ENCODE measurements around the gene SSU72. TPM values are rescaled to one million over a fixed set of nuclear protein-coding genes. Genes with fewer than 3 reads are reported as not detected.

SSU72 gene
- total RNA-seq, 2 experiments from 2014 or later = 105 to 123 TPM

- no peaks in the 10 kb centered on the region for H3K27me3 Mint-ChIP-seq
- ChIA-PET CTCF (interaction anchor here (0.6 to 1.1 kb wide), 2 partner anchors 13 to 46 kb away, joined by 3 read pairs; no protein-coding TSS in a partner anchor), POLR2A (no interaction called here)
- no peak overlapping the region for H3K27ac Mint-ChIP-seq
- H3K36me3 Mint-ChIP-seq (ENCODE audit: low read depth) = no peaks in the 10 kb centered on the region
- no peaks in the 10 kb centered on the region for H3K4me1 Mint-ChIP-seq
- no peak overlapping the region for H3K4me3 Mint-ChIP-seq
- ATAC-seq (peak; percentile 39), DNase-seq (no peak)
- intact Hi-C loops (cut with DNase I, micrococcal nuclease) = no loop called here
- H3K9me3 Mint-ChIP-seq (ENCODE audit: low read depth) = no peaks in the 10 kb centered on the region
Measured at GRCh38 chr1:1591452-1591851, 16.8 kb upstream of the SSU72 start.

DNA sequence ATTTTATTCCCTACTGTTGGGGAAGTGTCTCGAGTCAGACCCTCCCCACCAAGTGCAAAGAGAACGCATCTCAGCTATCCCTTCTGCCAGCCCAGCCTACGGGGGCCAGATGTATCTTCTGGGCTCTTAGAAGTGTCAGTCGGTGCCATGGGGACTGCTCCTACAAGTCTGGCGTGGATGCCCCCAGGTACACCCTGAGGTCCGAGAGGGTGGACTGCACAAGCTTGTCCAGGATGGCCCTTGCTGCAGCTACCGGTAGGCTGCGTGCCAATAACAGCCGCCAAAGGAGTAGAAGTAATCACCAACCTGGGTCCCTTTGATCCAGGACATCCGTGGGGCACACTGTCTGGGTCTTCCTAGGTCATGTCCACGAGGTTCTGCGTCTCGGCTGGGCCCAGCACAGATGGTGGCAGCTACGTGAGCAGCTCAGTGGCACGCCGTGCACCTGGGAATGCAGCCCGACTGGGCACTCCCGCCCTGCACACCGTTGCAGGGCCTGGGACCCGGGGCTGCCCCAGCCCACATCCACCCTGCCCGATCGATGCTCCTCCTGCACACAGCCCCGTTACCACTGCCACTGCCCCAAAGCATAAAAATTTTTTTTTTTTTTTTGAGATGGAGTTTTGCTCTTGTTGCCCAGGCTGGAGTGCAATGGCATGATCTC lies 8.8 kb upstream of the SSU72 start:
- no peak for DNase-seq
- H3K27ac Mint-ChIP-seq = no peak overlapping the region
- H3K4me1 Mint-ChIP-seq = peaks cover 5% of the 10 kb centered on the region
- no peaks in the 10 kb centered on the region for H3K9me3 Mint-ChIP-seq (ENCODE audit: low read depth)
- H3K36me3 Mint-ChIP-seq (ENCODE audit: low read depth) = no peaks in the 10 kb centered on the region
- intact Hi-C loops (cut with DNase I, micrococcal nuclease) = no loop called here
- H3K27me3 Mint-ChIP-seq = peaks cover 8% of the 10 kb centered on the region
- no peak for ATAC-seq
- CTCF ChIA-PET = no interaction called here
- no peak overlapping the region for H3K4me3 Mint-ChIP-seq
- POLR2A ChIA-PET = interaction anchor here (0.6 kb wide), 1 partner anchor 16 kb away, joined by 3 read pairs; no protein-coding TSS in a partner anchor

DNA sequence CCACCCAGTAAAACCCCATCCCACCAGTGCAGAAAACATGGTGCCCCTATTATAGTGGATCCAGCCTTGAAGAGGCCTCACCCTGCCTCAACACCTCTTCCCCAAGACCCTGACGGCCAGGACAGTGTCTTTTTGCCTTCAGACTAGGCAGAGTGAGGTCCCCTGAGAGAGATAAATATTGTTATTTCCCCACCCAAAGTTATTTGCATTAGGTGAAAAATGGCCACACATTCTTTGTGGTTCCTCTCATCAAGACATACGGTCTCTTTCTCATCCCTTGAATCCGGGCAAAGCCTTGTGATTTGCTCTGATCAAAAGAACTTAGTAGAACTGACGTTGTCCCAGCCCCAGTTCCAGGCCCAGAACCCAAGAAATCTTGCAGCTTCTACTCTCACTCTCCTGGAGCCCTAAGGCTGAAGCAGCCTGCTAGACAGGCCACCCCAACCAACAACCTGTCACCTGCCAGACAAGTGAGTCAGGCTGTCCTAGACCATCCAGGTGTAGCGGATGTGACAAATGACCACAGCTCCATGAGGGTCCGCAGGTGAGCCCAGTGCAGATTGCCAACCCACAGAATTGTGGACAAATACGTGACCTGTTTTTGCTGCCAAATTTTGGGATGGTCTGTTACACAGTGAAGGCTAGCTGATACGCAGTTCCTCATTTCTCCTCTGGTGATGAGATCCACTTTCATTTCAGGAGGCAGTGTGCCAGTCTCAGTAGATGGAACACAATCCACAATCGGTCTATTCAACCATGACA lies 8.1 kb upstream of the SSU72 start:
- peaks cover 5% of the 10 kb centered on the region for H3K4me1 Mint-ChIP-seq
- DNase-seq = no peak
- H3K27ac Mint-ChIP-seq = no peak overlapping the region
- POLR2A ChIA-PET = interaction anchor here (0.6 kb wide), 1 partner anchor 16 kb away, joined by 3 read pairs; no protein-coding TSS in a partner anchor
- CTCF ChIA-PET = no interaction called here
- no peaks in the 10 kb centered on the region for H3K36me3 Mint-ChIP-seq (ENCODE audit: low read depth)
- H3K4me3 Mint-ChIP-seq = no peak overlapping the region
- ATAC-seq = no peak
- peaks cover 8% of the 10 kb centered on the region for H3K27me3 Mint-ChIP-seq
- no peaks in the 10 kb centered on the region for H3K9me3 Mint-ChIP-seq (ENCODE audit: low read depth)
- intact Hi-C loops (cut with DNase I, micrococcal nuclease) = no loop called here

- Mint-ChIP-seq H3K4me3 (no peak overlapping the region), H3K4me1 (peaks cover 10% of the 10 kb centered on the region), H3K27ac (no peak overlapping the region), H3K36me3 (ENCODE audit: low read depth) (peaks cover 4% of the 10 kb centered on the region), H3K9me3 (ENCODE audit: low read depth) (no peaks in the 10 kb centered on the region), H3K27me3 (peaks cover 6% of the 10 kb centered on the region)
- ATAC-seq = no peak
- CTCF ChIA-PET = interaction anchor here (0.6 to 0.9 kb wide), 4 partner anchors 13 to 87 kb away, joined by 3 to 6 read pairs (median 3); no protein-coding TSS in a partner anchor
- intact Hi-C loops (cut with DNase I, micrococcal nuclease) = loop anchor here in 1 of 2 experiments (5.0 kb wide), 1 partner anchor 329 kb away; no protein-coding TSS in a partner anchor
- POLR2A ChIA-PET = no interaction called here
- DNase-seq = no peak
Measured at GRCh38 chr1:1578371-1578940, 3.8 kb upstream of the SSU72 start.

GRCh38 chr1:1577367-1578011 lies 2.8 kb upstream of the SSU72 start:
- peaks cover 6% of the 10 kb centered on the region for H3K27me3 Mint-ChIP-seq
- H3K9me3 Mint-ChIP-seq (ENCODE audit: low read depth) = no peaks in the 10 kb centered on the region
- peaks cover 14% of the 10 kb centered on the region for H3K4me1 Mint-ChIP-seq
- no peak overlapping the region for H3K4me3 Mint-ChIP-seq
- H3K27ac Mint-ChIP-seq = no peak overlapping the region
- H3K36me3 Mint-ChIP-seq (ENCODE audit: low read depth) = peaks cover 13% of the 10 kb centered on the region
- ATAC-seq (no peak), DNase-seq (no peak)
- POLR2A ChIA-PET = no interaction called here
- CTCF ChIA-PET = interaction anchor here (0.7 to 0.9 kb wide), 3 partner anchors 14 to 88 kb away, joined by 3 to 6 read pairs (median 4); no protein-coding TSS in a partner anchor
- intact Hi-C loops (cut with DNase I, micrococcal nuclease) = loop anchor here in 1 of 2 experiments (5.0 kb wide), 1 partner anchor 330 kb away; no protein-coding TSS in a partner anchor

GRCh38 chr1:1573843-1574720 lies 581 bp downstream of the SSU72 start:
- Mint-ChIP-seq H3K9me3 (ENCODE audit: low read depth) (no peaks in the 10 kb centered on the region), H3K27me3 (no peaks in the 10 kb centered on the region), H3K36me3 (ENCODE audit: low read depth) (peaks cover 33% of the 10 kb centered on the region), H3K4me1 (peaks cover 35% of the 10 kb centered on the region), H3K27ac (peak overlapping the region; percentile 98), H3K4me3 (peak overlapping the region; percentile 99)
- DNase-seq (peak; percentile 82), ATAC-seq (peak; percentile 70)
- POLR2A ChIA-PET = no interaction called here
- intact Hi-C loops (cut with DNase I, micrococcal nuclease) = loop anchor here (1.0 to 2.0 kb wide), 12 partner anchors 41 to 458 kb away; partner anchors contain the start of genes MIB2 (in 2 of the 2), ATAD3A (in 1 of the 2), ATAD3B (in 1 of the 2) and AURKAIP1 (in 1 of the 2)
- CTCF ChIA-PET = no interaction called here

- H3K27ac Mint-ChIP-seq = peak overlapping the region; percentile 51
Measured at GRCh38 chr1:1569341-1569740, 5.3 kb downstream of the SSU72 start.

DNA sequence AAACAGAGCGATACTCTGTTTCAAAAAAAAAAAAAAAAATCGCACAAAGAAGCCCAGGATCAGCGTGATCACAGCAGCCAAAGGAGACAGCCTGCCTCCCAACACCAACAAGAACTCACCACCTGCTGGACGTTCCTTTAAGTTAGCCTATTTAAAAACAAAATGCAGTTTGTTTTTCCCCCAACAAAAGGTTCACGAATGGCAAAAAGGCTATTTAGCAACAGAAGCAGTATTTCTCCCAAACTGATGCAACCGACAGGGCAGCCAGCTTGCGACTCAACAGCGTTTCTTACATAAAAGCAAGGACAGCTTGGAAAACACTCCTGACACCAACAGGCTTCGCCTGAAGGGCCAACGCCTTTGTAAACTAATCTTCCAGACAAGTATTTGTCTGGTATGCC lies 6.8 kb downstream of the SSU72 start:
- Mint-ChIP-seq H3K36me3 (ENCODE audit: low read depth) (peaks cover 61% of the 10 kb centered on the region), H3K27me3 (no peaks in the 10 kb centered on the region), H3K4me1 (peaks cover 44% of the 10 kb centered on the region), H3K4me3 (no peak overlapping the region), H3K27ac (no peak overlapping the region), H3K9me3 (ENCODE audit: low read depth) (no peaks in the 10 kb centered on the region)
- ATAC-seq (no peak), DNase-seq (no peak)
- intact Hi-C loops (cut with DNase I, micrococcal nuclease) = no loop called here
- POLR2A ChIA-PET = interaction anchor here (0.6 kb wide), 1 partner anchor 175 kb away, joined by 3 read pairs; no protein-coding TSS in a partner anchor
- CTCF ChIA-PET = interaction anchor here (0.9 kb wide), 1 partner anchor 9 kb away, joined by 3 read pairs; no protein-coding TSS in a partner anchor

More at GRCh38 chr1:1569341-1569740, 5.3 kb downstream of the SSU72 start:
- CTCF ChIA-PET = interaction anchor here (0.6 kb wide), 1 partner anchor 59 kb away, joined by 5 read pairs; no protein-coding TSS in a partner anchor
- POLR2A ChIA-PET = no interaction called here
- H3K4me1 Mint-ChIP-seq = peaks cover 44% of the 10 kb centered on the region
- H3K36me3 Mint-ChIP-seq (ENCODE audit: low read depth) = peaks cover 58% of the 10 kb centered on the region
- no peaks in the 10 kb centered on the region for H3K9me3 Mint-ChIP-seq (ENCODE audit: low read depth)
- no peak for ATAC-seq
- DNase-seq = no peak
- no peaks in the 10 kb centered on the region for H3K27me3 Mint-ChIP-seq
- intact Hi-C loops (cut with DNase I, micrococcal nuclease) = no loop called here
- no peak overlapping the region for H3K4me3 Mint-ChIP-seq

DNA sequence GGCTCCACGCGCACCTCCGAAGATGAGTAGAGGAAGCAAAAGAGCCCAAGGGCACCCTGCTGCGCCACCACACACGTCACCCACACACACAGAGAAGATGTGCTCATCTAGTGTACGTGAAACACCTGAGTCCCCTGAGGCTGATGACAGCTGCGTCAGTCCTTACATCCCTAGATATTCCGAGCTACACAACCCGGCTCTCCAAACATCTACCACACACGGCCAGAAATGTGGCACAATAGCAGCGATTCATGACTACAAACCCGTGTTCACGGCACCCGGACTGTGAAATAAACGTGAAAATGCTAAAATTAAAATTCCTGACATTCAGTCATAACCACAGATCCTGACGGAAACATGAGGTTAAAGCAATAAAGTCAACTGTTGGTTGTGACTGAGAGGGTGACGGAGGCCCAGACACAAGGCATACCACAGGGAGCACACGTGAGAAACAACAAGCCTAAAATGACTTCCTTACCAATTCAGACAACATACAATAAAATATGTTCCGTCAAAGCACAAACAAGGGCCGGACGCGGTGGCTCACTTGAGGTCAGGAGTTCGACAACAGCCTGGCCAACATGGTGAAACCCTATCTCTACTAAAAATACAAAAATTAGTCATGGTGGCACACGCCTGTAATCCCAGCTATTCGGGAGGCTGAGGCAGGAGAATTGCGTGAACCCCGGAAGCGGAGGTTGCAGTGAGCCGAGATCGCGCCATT lies 7.3 kb downstream of the SSU72 start:
- peak overlapping the region; percentile 34 for H3K27ac Mint-ChIP-seq
- CTCF ChIA-PET = no interaction called here
- DNase-seq (no peak), ATAC-seq (no peak)
- H3K9me3 Mint-ChIP-seq (ENCODE audit: low read depth) = no peaks in the 10 kb centered on the region
- no peaks in the 10 kb centered on the region for H3K27me3 Mint-ChIP-seq
- H3K4me1 Mint-ChIP-seq = peaks cover 38% of the 10 kb centered on the region
- POLR2A ChIA-PET = interaction anchor here (0.6 kb wide), 1 partner anchor 175 kb away, joined by 3 read pairs; no protein-coding TSS in a partner anchor
- peaks cover 61% of the 10 kb centered on the region for H3K36me3 Mint-ChIP-seq (ENCODE audit: low read depth)
- H3K4me3 Mint-ChIP-seq = no peak overlapping the region
- intact Hi-C loops (cut with DNase I, micrococcal nuclease) = no loop called here

DNA sequence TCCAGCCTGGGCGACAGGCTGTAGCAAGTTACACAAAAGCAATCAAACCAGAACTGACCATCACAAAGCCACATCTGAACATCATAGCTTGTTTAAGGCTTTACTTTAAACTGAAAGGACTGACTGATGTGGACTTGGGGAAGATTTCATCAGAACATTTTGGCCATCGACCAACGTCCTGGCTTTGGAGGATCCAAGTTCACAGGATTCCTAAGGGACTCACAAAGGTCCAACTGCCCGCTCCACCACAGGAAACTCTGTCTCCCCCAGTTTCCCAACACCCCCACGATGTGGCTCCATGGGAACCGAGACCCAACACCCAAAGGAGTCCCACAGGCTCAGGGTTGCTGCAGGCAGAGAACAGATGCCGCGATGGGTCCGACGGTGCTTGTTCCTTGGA lies 9.3 kb downstream of the SSU72 start:
- ATAC-seq = no peak
- H3K36me3 Mint-ChIP-seq (ENCODE audit: low read depth) = peaks cover 58% of the 10 kb centered on the region
- ChIA-PET POLR2A (no interaction called here), CTCF (interaction anchor here (1.3 kb wide), 1 partner anchor 9 kb away, joined by 4 read pairs; no protein-coding TSS in a partner anchor)
- no peaks in the 10 kb centered on the region for H3K9me3 Mint-ChIP-seq (ENCODE audit: low read depth)
- intact Hi-C loops (cut with DNase I, micrococcal nuclease) = no loop called here
- no peak for DNase-seq
- H3K4me1 Mint-ChIP-seq = peaks cover 30% of the 10 kb centered on the region
- H3K27ac Mint-ChIP-seq = no peak overlapping the region
- H3K4me3 Mint-ChIP-seq = no peak overlapping the region
- H3K27me3 Mint-ChIP-seq = no peaks in the 10 kb centered on the region

All from activated CD4-positive, alpha-beta T cell treated with anti-CD3 and anti-CD28 coated beads for 36 hours (primary cell).